ENCODE results near the gene ERCC1.

- TF ChIP-seq POLR2A (IDR thresholded peaks at IDR 0.05), result no peak
- no peak for TF ChIP-seq EP300 (IDR thresholded peaks at IDR 0.05)
- TF ChIP-seq CTCF (IDR thresholded peaks at IDR 0.05), result no peak
These were observed 48.3 kb upstream of the ERCC1 start for GRCh38 chr19:45471931-45472562.

Data from stomach (tissue), 4 donors.